Left lung (tissue), 10 donors: ENCODE data around the gene SLC30A3. TPM values are rescaled to one million over a fixed set of nuclear protein-coding genes. Genes with fewer than 3 reads are reported as not detected.

Experiments
- ATAC-seq: fragments of 200-7000 bp; cut with Tn5 transposase; one replicate; pipeline ENCODE4 v1.9.1; 2020; ENCODE audit warnings: moderate library complexity
- DNase-seq, 4 donors: peaks; one replicate each; pipeline ENCODE4 v3.0.0-alpha.2; 2013 to 2020
- H3K27ac ChIP-seq, 2 donors: fragments of 200-600 bp; sonication (generic) in 1 of 2; one replicate each; pipeline versions ENCODE4 v1.5.0 to v1.8.0; 2020 to 2021
- H3K27me3 ChIP-seq, 2 donors: fragments of 200-600 bp; sonication (generic) in 1 of 2; one replicate each; pipeline versions ENCODE4 v1.5.0 to v1.8.0; 2020 to 2021
- H3K36me3 ChIP-seq, 2 donors: fragments of 200-600 bp; sonication (generic) in 1 of 2; one replicate each; pipeline versions ENCODE4 v1.5.0 to v1.8.0; 2020 to 2021
- H3K4me1 ChIP-seq, 2 donors: fragments of 200-600 bp; one replicate each; pipeline ENCODE4 v1.8.0; 2021
- H3K4me3 ChIP-seq, 2 donors: fragments of 200-600 bp; sonication (generic) in 1 of 2; one replicate each; pipeline versions ENCODE4 v1.5.0 to v1.8.0; 2020 to 2021; ENCODE audit warnings: mild to moderate bottlenecking in 1 of 2
- H3K9me3 ChIP-seq, 2 donors: fragments of 200-600 bp; sonication (generic) in 1 of 2; one replicate each; pipeline versions ENCODE4 v1.5.0 to v1.8.0; 2020 to 2021
- CTCF ChIP-seq, 2 donors: fragments of 200-600 bp; sonication (generic) in 1 of 2; IDR thresholded peaks; one replicate each; pipeline versions ENCODE4 v1.5.0 to v1.8.0; 2021; ENCODE audit warnings: antibody characterized with exemption in 2 of 2
- intact Hi-C, 2 donors: fragments of 100-400 bp; cut with DNase I; formaldehyde crosslinking; loops; one replicate each; pipeline versions ENCODE4 v1.11.2 to v1.14.2; 2022
- polyA plus RNA-seq, 6 donors: library from polyadenylated mRNA; unstranded; fragments of 120-200 nt; gene quantifications; one replicate each; pipeline ENCODE4 v1.2.1, GENCODE V29; 2013; ENCODE audit not compliant: insufficient read length in 6 of 6
- total RNA-seq, 2 donors: library from RNA; stranded (reverse); fragmentation: NEBNext Ultra II Directional; extraction: Animal tissue kit (Norgen Biotek cat#: 25700); gene quantifications; one replicate each; pipeline ENCODE4 v1.2.1, GENCODE V29; 2021
- donor health status: DM: no; HTN: yes; CAD: no.
- donor health status: DM: no; HTN: no; CAD: no.

SLC30A3 gene
- total and polyA plus RNA-seq, 8 donors, result 0.26 to 0.69 (median 0.48) TPM

GRCh38 chr2:27205206-27205605 is 57.6 kb downstream of the SLC30A3 start:
- ATAC-seq (no peak), DNase-seq (no peak)
- Histone ChIP-seq H3K36me3 (peaks cover 0 to 95% of the 10 kb centered on the region in 2 donors), H3K9me3 (no peaks in the 10 kb centered on the region), H3K27ac (no peak overlapping the region), H3K4me3 (no peak overlapping the region), H3K27me3 (no peaks in the 10 kb centered on the region), H3K4me1 (no peaks in the 10 kb centered on the region)
- TF ChIP-seq CTCF (IDR thresholded peaks at IDR 0.05), result no peak
- intact Hi-C loops, result loop anchor here in 1 of 2 donors (10.0 kb wide), 1 partner anchor 110 kb away; no protein-coding TSS in a partner anchor

GRCh38 chr2:27204566-27204965 is 58.3 kb downstream of the SLC30A3 start:
- no peak for ATAC-seq
- no peak overlapping the region for H3K4me3 ChIP-seq
- intact Hi-C loops, result loop anchor here in 1 of 2 donors (10.0 kb wide), 1 partner anchor 110 kb away; no protein-coding TSS in a partner anchor
- no peak for TF ChIP-seq CTCF (IDR thresholded peaks at IDR 0.05)
- no peaks in the 10 kb centered on the region for H3K4me1 ChIP-seq
- no peak for DNase-seq
- H3K36me3 ChIP-seq, result peaks cover 0 to 99% of the 10 kb centered on the region in 2 donors
- no peak overlapping the region for H3K27ac ChIP-seq
- H3K9me3 ChIP-seq, result no peaks in the 10 kb centered on the region
- H3K27me3 ChIP-seq, result no peaks in the 10 kb centered on the region

DNA sequence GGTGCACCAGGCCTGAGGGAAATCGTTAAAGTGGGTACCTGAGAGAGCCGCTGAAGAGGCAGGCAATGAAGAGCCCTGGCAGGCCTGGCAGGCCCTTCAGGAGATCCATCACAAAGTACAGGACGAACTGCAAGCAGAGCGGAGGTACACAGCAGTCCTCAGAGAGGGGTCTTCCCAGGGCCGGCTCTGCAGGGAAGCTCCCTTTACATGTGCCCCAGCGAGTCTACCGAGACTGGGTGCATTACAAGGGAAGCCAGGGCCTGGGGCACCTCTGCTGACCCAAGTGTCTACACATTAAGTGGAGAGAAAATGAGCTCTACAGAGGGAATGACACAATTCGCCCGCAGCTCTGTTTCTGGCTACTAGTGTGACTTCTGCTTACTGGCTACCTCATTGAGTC is 59.1 kb downstream of the SLC30A3 start:
- Histone ChIP-seq H3K36me3 (peaks cover 0 to 95% of the 10 kb centered on the region in 2 donors), H3K27me3 (no peaks in the 10 kb centered on the region), H3K9me3 (no peaks in the 10 kb centered on the region), H3K27ac (no peak overlapping the region), H3K4me1 (no peaks in the 10 kb centered on the region), H3K4me3 (no peak overlapping the region)
- intact Hi-C loops, result loop anchor here in 1 of 2 donors (10.0 kb wide), 1 partner anchor 109 kb away; no protein-coding TSS in a partner anchor
- no peak for ATAC-seq
- no peak for DNase-seq
- no peak for TF ChIP-seq CTCF (IDR thresholded peaks at IDR 0.05)

Other genes starting within 250 kb of the SLC30A3 start
- gene TMEM214, start 230.1 kb downstream of the SLC30A3 start, total RNA-seq, result 100 to 1,000 TPM in 1 of 2 donors, 10 to 100 TPM in 1; 84.6 to 105 TPM
- 10 to 100 TPM; 59.8 to 90.4 (median 67.8) TPM for gene TMEM214, start 230.1 kb downstream of the SLC30A3 start, polyA plus RNA-seq
- 10 to 100 TPM; 12.0 to 20.6 TPM for gene AGBL5, start 211.4 kb downstream of the SLC30A3 start, total RNA-seq
- gene AGBL5, start 211.4 kb downstream of the SLC30A3 start, polyA plus RNA-seq, result 10 to 100 TPM; 47.2 to 54.5 (median 51.9) TPM
- gene OST4, start 191.4 kb downstream of the SLC30A3 start, total RNA-seq, result 100 to 1,000 TPM; 294 to 407 TPM
- gene OST4, start 191.4 kb downstream of the SLC30A3 start, polyA plus RNA-seq, result 100 to 1,000 TPM; 231 to 289 (median 260) TPM
- gene EMILIN1, start 184.4 kb downstream of the SLC30A3 start, total RNA-seq, result 100 to 1,000 TPM; 151 to 161 TPM
- 100 to 1,000 TPM; 137 to 268 (median 197) TPM for gene EMILIN1, start 184.4 kb downstream of the SLC30A3 start, polyA plus RNA-seq
- 10 to 100 TPM in 1 of 2 donors, 1 to 10 TPM in 1; 4.6 to 11.5 TPM for gene KHK, start 176.3 kb downstream of the SLC30A3 start, total RNA-seq
- gene KHK, start 176.3 kb downstream of the SLC30A3 start, polyA plus RNA-seq, result 1 to 10 TPM; 3.8 to 6.2 (median 4.4) TPM
- gene CGREF1, start 143.9 kb downstream of the SLC30A3 start, total RNA-seq, result 1 to 10 TPM; 2.8 to 3.4 TPM
- gene CGREF1, start 143.9 kb downstream of the SLC30A3 start, polyA plus RNA-seq, result under 1 TPM; 0.31 to 0.86 (median 0.56) TPM
- not detected for gene ABHD1, start 139.2 kb downstream of the SLC30A3 start, total RNA-seq
- 1 to 10 TPM in 3 of 6 donors, under 1 TPM in 3; 0.69 to 1.3 (median 1.0) TPM for gene ABHD1, start 139.2 kb downstream of the SLC30A3 start, polyA plus RNA-seq
- 10 to 100 TPM; 50.8 to 65.3 TPM for gene PREB, start 128.4 kb downstream of the SLC30A3 start, total RNA-seq
- 10 to 100 TPM; 34.3 to 45.7 (median 38.2) TPM for gene PREB, start 128.4 kb downstream of the SLC30A3 start, polyA plus RNA-seq
- not detected for gene PRR30, start 123.6 kb downstream of the SLC30A3 start, total RNA-seq
- gene PRR30, start 123.6 kb downstream of the SLC30A3 start, polyA plus RNA-seq, result not detected
- gene TCF23, start 114.0 kb downstream of the SLC30A3 start, total RNA-seq, result under 1 TPM; 0.08 to 0.50 TPM
- under 1 TPM; 0.06 to 0.21 (median 0.08) TPM for gene TCF23, start 114.0 kb downstream of the SLC30A3 start, polyA plus RNA-seq
- gene ATRAID, start 51.0 kb downstream of the SLC30A3 start, total RNA-seq, result 100 to 1,000 TPM in 1 of 2 donors, 10 to 100 TPM in 1; 87.5 to 102 TPM
- 100 to 1,000 TPM; 126 to 141 (median 130) TPM for gene ATRAID, start 51.0 kb downstream of the SLC30A3 start, polyA plus RNA-seq
- gene SLC5A6, start 50.8 kb downstream of the SLC30A3 start, total RNA-seq, result 10 to 100 TPM; 27.3 to 43.7 TPM
- gene SLC5A6, start 50.8 kb downstream of the SLC30A3 start, polyA plus RNA-seq, result 10 to 100 TPM; 24.1 to 47.2 (median 31.7) TPM
- gene CAD, start 45.7 kb downstream of the SLC30A3 start, total RNA-seq, result 10 to 100 TPM; 31.1 to 51.2 TPM
- 10 to 100 TPM; 39.0 to 52.8 (median 44.9) TPM for gene CAD, start 45.7 kb downstream of the SLC30A3 start, polyA plus RNA-seq
- not detected for gene DNAJC5G, start 12.4 kb upstream of the SLC30A3 start, total RNA-seq
- under 1 TPM; 0.19 to 0.41 (median 0.30) TPM for gene DNAJC5G, start 12.4 kb upstream of the SLC30A3 start, polyA plus RNA-seq
- under 1 TPM in 1 of 2 donors, not detected in 1; 0.17 TPM for gene TRIM54, start 19.4 kb upstream of the SLC30A3 start, total RNA-seq
- gene TRIM54, start 19.4 kb upstream of the SLC30A3 start, polyA plus RNA-seq, result under 1 TPM in 5 of 6 donors, not detected in 1; 0.07 to 0.14 (median 0.09) TPM
- gene UCN, start 45.4 kb upstream of the SLC30A3 start, total RNA-seq, result 1 to 10 TPM; 1.5 to 2.6 TPM
- 1 to 10 TPM; 1.3 to 2.4 (median 1.8) TPM for gene UCN, start 45.4 kb upstream of the SLC30A3 start, polyA plus RNA-seq
- 100 to 1,000 TPM in 1 of 2 donors, 10 to 100 TPM in 1; 96.4 to 103 TPM for gene MPV17, start 60.0 kb upstream of the SLC30A3 start, total RNA-seq
- gene MPV17, start 60.0 kb upstream of the SLC30A3 start, polyA plus RNA-seq, result 100 to 1,000 TPM in 1 of 6 donors, 10 to 100 TPM in 5; 91.6 to 106 (median 99.0) TPM
- 10 to 100 TPM; 45.2 to 54.5 TPM for gene GTF3C2, start 93.7 kb upstream of the SLC30A3 start, total RNA-seq
- 10 to 100 TPM; 63.3 to 71.7 (median 68.1) TPM for gene GTF3C2, start 93.7 kb upstream of the SLC30A3 start, polyA plus RNA-seq
- gene EIF2B4, start 107.3 kb upstream of the SLC30A3 start, total RNA-seq, result 10 to 100 TPM; 30.7 to 36.9 TPM
- gene EIF2B4, start 107.3 kb upstream of the SLC30A3 start, polyA plus RNA-seq, result 10 to 100 TPM; 50.3 to 61.4 (median 53.4) TPM
- gene SNX17, start 107.6 kb upstream of the SLC30A3 start, total RNA-seq, result 100 to 1,000 TPM in 1 of 2 donors, 10 to 100 TPM in 1; 91.0 to 121 TPM
- 100 to 1,000 TPM in 3 of 6 donors, 10 to 100 TPM in 3; 93.1 to 113 (median 102) TPM for gene SNX17, start 107.6 kb upstream of the SLC30A3 start, polyA plus RNA-seq
- gene ZNF513, start 117.7 kb upstream of the SLC30A3 start, total RNA-seq, result 10 to 100 TPM; 16.4 to 17.2 TPM
- 10 to 100 TPM; 12.8 to 18.8 (median 15.8) TPM for gene ZNF513, start 117.7 kb upstream of the SLC30A3 start, polyA plus RNA-seq
- 10 to 100 TPM; 55.5 to 66.5 TPM for gene PPM1G, start 146.5 kb upstream of the SLC30A3 start, total RNA-seq
- 10 to 100 TPM; 72.1 to 88.0 (median 81.1) TPM for gene PPM1G, start 146.5 kb upstream of the SLC30A3 start, polyA plus RNA-seq
- 10 to 100 TPM; 81.6 to 85.4 TPM for gene NRBP1, start 165.6 kb upstream of the SLC30A3 start, total RNA-seq
- gene NRBP1, start 165.6 kb upstream of the SLC30A3 start, polyA plus RNA-seq, result 100 to 1,000 TPM; 119 to 137 (median 123) TPM
- gene KRTCAP3, start 179.3 kb upstream of the SLC30A3 start, total RNA-seq, result 10 to 100 TPM; 34.0 to 45.6 TPM
- 10 to 100 TPM; 12.0 to 17.8 (median 14.7) TPM for gene KRTCAP3, start 179.3 kb upstream of the SLC30A3 start, polyA plus RNA-seq
- gene IFT172, start 226.7 kb upstream of the SLC30A3 start, total RNA-seq, result 10 to 100 TPM; 21.0 to 23.8 TPM
- 10 to 100 TPM; 42.8 to 65.3 (median 55.6) TPM for gene IFT172, start 226.7 kb upstream of the SLC30A3 start, polyA plus RNA-seq
- 1 to 10 TPM; 4.4 to 8.0 TPM for gene FNDC4, start 232.2 kb upstream of the SLC30A3 start, total RNA-seq
- gene FNDC4, start 232.2 kb upstream of the SLC30A3 start, polyA plus RNA-seq, result 10 to 100 TPM; 12.3 to 16.6 (median 14.0) TPM
- gene GCKR, start 233.8 kb upstream of the SLC30A3 start, total RNA-seq, result under 1 TPM in 1 of 2 donors, not detected in 1; 0.37 TPM
- gene GCKR, start 233.8 kb upstream of the SLC30A3 start, polyA plus RNA-seq, result 1 to 10 TPM in 4 of 6 donors, under 1 TPM in 2; 0.57 to 1.8 (median 1.3) TPM